Brain pericyte (primary cell): ENCODE measurements around the gene ZNF282.

Experiments used
- DNase-seq: peaks from one replicate; pipeline ENCODE4 v3.0.0-alpha.2; 2012; ENCODE audit warnings: low read depth, low spot score

The ZNF282 gene

DNA sequence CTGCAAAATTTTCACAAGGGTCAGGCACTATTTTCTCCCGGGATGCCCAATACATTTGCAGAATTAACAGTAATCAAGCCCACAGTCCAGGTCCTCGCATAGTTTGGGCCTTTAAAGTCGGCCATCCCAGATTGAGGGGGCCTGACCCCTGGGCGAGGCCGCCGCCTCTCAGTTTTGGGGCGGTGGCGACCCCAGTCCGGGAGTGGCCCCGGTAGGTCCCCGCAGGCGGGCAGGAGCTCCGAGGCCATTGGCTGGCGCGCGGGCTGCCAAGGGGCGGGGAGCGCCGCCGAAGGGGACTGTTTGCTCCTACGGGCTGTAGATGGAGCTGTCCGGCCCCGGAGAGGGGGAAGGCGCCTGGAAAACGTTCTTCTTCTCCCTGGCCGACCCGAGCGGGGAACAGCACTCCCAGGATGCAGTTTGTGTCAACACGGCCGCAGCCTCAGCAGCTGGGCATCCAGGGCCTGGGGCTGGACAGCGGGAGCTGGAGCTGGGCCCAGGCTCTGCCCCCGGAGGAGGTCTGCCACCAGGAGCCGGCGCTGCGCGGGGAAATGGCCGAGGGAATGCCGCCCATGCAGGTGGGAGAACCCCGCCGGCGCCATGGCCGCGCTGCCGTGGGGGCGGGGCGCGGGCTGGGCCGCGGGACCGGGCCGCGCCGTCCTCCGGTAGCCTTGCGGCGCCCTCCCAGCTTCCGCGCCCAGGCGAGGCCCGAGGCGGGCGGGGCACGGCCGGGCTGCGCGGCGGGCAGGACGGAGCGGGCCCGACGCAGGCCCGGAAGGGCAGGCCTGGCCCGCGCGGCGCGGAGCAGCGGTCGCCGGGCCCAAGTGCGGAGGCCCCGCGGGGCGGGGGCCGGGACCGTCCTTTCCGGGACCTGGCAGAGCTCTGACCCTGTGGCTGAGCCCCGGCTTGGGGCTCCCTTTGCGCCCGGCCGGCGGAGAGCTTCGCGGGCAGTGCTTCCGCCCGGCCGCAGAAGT lies at the start of gene ZNF282:
TSS of gene ZNF282 (plus strand) at position 367 of the 971 bp plus-strand sequence. CDS start at position 411, 44 bp downstream.
- DNase-seq = peak; percentile 88

DNA sequence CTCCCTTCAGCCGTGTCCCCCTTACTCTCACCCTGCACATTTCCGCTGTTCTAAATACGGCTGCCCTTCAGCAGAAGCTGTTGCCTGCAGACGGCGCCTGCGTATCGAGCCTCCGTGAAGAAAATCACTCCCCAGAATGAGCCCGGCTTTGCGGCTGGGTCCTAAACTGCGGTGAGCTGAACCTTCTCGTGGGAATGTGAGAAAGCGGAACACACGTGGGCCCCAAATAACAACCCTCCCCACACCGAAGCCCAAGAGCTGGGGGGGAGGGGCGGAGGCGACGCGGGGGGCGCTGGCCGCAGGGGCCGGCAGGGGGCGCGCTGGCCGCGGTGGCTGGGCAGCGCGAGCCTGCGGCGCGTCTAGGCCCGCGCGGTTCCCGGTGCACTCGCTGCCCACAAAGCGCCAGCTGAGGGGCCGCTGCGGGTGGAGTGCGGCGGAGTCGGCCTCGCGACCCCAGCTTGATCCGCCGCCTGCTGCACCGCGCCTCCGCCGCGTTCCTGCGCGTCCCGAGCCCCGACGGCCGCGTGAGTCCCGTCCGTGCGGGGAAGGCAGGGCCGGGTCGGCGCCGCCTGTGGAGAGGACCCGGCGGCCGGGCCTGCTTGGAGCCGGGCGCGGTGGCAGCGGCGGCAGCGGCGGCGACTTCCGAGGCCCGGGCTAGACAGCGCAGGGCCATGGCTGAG lies 48.1 kb upstream of the ZNF282 start, which contains the start of gene ZNF398:
TSS of gene ZNF398 (plus strand) at position 382 of the 680 bp plus-strand sequence. CDS start at position 672, 290 bp downstream.
- peak; percentile 31 for DNase-seq

DNA sequence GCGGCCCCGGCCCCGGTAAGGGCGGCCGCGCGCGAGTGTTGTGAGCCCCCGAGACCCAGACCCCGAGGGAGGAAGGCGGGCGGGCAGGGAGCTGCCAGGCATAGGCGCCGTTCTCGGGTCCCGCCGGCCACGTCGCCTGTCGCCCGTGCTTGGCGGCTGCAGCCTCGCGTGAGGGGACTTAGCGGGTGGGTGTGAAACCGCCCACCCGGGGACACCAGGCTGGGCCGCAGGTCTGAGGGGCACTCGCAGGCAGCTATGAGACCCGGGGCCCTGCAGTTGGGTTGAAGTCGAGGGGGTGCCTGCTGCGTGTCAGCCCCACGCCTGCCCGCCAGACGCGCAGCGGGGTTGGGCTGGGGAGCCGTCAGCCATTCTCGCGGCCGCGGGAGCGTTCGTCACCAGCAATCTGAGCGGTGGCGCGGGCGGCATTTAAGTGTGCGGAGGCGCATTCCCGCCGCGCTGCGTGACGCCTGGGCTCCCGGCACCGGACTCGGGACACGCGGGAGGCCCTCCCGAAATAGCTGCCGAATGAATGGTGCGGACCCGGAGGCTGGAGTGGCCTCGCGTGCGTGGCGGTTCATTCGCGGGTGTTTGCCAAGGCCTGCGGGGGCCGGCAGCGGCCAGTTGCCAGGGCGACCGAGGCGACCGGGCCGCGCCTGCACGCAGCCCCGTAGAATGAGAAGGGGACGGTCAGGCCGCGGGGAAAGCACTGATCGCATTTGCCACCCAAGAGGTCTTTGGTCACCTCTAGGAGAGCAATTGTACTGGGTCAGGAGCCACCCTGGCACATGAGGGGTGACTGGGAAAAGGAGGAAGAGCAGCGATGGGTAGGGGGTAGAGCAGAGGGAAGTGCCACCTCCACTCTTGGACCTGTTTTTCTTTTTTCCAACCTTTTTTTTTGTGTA lies 47.3 kb upstream of the ZNF282 start:
- DNase-seq = no peak

DNA sequence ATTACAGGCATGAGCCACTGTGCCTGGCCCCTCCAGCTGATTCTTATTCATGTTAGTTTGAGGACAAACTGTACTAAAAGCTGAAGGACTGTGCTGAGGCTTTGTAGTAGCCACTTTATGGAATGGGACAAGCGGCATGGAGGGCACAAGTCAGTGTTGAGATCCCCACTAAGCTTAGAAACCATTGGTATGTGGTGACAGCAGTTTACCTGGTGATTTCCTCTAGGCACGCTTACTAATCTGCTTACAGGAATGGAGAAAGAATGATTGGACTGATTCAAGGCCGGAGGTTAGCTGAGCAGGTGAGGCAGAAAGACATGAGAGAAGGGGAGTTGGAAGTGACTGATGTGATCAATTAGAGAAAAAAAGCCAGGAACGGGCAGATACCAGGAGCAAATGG lies 44.4 kb upstream of the ZNF282 start:
- no peak for DNase-seq

DNA sequence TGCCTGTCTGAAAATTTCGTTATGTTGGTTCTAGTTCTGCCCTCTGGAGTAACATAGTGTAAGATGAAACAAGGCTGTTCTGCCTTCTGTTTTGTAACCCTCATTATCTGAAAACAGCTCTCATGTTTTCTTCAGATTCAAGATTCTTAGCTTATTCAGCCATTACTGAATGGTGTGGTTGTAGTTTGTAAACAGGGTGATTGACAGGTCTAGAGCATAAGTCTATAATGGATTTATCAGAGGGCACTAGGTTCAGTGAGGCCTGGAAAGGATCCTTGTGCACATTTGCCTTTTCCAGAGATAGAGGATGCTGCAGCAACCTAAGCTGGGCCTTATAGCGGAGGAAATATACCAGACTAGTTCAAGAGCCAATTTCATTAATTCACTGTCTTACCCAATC lies 42.0 kb upstream of the ZNF282 start:
- no peak for DNase-seq

DNA sequence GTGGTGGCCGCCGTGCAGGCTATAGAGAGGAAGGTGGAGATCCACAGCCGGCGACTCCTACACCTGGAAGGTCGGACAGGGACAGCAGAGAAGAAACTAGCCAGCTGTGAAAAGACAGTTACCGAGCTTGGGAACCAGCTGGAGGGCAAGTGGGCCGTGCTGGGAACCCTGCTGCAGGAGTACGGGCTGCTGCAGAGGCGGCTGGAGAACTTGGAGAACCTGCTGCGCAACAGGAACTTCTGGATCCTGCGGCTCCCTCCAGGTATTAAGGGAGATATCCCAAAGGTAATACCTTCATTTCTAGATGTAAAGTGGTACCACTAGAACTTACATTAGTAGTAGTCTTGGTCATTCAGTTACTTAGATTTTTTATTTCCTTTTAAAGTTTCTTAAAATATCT lies 41.3 kb upstream of the ZNF282 start:
- no peak for DNase-seq

DNA sequence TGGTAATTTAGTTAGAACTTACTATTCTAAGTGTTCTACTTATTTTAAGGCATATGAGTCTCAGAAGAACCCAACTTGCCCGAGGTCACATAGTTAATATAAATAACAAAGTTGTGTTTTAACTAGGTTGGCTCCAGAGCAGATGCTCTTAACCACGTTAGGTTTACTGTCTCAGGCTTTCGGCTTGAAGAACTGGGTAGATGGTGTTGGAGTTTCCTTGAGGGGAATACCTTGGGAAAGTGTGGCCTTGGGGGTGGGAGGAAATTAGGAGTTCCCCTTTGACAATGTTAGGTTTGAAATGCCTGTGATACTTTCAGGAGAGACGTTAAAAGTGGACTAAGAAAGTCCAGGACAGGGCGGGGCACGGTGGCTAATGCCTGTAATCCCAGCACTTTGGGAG lies 38.4 kb upstream of the ZNF282 start:
- no peak for DNase-seq

DNA sequence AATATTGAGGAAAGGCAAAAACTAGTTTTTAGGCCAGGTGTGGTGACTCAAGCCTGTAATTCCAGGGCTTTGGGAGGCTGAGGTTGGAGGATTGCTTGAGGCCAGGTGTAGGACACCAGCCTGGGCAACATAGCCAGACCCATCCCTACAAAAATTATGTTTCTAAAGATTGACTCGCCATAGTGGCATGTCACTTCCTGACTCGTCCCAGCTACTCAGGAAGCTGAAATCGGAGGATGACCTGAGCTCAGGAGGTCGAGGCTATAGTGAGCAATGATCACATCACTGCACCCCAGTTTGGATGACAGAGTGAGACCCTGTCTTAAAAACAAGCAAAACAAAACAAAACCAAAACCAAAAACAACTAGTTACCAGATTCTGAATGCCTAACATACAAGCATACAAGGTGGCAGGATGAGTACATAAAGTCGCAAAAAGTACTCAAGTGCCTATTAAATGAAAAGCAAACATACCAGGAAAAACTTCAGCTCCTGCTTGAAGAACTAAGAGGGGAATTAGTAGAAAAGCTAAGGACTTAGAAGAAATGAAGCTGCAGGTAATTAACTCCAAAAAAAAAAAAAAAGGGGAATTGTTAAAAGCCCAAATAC lies 34.0 kb upstream of the ZNF282 start:
- DNase-seq = no peak

DNA sequence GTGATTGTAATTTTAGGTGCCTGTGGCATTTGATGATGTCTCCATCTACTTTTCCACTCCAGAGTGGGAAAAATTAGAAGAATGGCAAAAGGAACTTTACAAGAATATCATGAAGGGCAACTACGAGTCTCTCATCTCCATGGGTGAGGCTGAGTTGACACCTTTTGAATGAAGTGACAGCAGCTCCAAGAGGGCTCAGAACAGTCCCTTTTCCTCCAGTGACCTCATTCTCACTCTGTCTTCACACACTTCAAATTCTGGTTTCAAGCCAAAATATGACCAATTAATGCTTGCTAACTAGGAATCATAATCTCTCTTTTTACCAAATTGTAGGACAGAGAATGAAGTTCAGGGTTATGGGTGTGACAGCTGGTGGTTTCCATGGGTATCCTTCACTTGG lies 29.2 kb upstream of the ZNF282 start:
- DNase-seq = no peak

DNA sequence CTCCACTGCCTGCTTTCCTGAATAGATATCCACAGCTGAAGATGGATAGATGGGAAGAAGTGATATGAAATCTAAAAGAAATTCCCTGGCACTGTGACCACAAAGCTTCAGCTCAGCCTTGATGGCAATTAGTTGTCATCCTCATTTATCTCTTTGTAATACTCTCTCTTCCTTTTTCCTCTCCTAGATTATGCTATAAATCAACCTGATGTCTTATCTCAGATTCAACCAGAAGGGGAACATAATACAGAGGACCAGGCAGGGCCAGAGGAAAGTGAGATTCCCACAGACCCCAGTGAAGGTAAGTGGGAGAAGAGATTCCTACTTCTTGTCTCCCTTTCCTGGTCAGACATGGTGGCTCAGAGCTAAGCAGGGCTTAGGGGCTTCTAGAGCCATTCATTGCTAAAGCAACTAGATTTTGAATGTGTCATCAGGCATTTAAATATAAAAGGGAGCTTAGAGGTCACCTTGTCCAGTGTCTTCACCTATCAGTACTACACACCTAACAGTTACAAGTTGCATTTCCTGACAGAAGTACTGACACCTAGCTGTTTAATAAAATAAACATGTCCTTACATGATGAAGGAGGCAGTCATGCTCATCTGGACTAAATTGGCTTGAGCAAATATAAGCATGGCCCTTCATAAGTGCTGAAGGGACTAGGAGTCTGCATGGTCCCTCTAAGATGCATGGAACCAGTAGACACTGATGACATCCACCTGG lies 28.6 kb upstream of the ZNF282 start:
- no peak for DNase-seq

DNA sequence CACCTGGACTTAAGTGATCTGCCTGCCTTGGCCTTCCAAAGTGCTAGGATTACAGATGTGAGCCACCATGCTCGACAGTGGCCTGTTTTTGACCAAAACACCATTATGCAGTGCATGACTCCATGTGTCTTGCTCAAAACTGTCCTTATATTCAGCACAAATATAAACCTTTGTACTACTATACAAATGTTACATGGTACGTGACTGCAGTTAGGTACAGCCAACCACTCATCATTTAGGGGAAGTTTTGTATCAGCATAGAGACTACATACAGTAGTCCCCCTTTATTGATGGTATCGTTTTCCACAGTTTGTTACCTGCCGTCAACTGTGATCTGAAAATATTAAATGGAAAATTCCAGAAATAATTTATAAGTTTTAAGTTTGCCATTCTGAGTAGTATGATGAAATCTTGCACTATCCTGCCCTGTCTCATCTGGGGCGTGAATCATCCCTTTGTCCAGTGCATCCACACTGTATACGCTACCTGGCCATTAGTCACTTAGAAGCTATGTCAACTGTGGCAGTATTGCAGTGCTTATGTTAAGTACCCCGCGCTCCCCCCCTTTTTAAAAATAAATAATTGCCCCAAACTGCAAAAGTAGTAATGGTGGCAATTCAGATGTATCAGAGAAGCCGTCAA lies 23.3 kb upstream of the ZNF282 start:
- DNase-seq = no peak

DNA sequence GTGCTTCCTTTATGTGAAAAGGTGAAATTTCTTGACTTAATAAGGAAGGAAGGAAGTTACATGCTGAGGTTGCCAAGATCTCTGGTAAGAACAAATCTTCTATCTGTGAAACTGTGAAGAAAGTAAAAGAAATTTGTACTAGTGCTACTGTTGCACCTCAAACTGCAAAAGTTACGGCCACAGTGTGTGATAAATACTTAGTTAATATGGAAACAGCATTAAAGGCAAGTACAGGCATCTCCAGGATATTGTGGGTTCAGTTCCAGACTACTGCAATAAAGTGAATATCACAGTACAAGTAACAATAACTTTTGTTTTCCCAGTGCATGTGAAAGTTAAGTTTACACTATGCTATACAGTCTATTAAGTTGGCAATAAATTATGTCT lies 22.8 kb upstream of the ZNF282 start:
- no peak for DNase-seq

DNA sequence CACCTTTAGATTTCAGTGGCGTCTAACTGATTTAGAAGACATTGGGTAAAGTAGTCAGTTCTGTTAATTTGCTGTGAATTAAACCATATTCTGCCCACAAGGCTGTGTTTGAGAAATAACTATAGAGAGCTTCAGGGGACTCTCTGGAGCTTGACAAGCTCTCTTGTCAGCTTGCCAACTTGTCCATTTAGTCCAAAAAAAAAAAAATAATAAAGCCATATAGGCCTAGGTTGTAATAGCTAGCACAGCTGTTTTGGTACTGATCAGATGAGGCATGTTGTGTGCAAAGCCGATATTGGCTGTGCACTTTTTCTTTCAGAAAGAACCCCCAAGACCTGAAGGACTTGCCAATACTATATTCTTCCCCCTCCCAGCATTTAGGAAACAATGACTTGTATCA lies 20.2 kb upstream of the ZNF282 start:
- no peak for DNase-seq

DNA sequence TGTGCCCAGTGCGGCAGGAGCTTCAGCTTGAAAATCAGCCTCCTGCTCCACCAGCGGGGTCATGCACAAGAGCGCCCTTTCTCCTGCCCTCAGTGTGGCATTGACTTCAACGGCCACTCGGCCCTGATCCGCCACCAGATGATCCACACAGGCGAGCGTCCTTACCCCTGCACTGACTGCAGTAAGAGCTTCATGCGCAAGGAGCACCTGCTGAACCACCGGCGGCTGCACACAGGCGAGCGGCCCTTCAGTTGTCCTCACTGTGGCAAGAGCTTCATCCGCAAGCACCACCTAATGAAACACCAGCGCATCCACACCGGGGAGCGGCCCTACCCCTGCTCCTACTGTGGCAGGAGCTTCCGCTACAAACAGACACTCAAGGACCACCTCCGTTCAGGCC lies 16.1 kb upstream of the ZNF282 start:
- DNase-seq = no peak

DNA sequence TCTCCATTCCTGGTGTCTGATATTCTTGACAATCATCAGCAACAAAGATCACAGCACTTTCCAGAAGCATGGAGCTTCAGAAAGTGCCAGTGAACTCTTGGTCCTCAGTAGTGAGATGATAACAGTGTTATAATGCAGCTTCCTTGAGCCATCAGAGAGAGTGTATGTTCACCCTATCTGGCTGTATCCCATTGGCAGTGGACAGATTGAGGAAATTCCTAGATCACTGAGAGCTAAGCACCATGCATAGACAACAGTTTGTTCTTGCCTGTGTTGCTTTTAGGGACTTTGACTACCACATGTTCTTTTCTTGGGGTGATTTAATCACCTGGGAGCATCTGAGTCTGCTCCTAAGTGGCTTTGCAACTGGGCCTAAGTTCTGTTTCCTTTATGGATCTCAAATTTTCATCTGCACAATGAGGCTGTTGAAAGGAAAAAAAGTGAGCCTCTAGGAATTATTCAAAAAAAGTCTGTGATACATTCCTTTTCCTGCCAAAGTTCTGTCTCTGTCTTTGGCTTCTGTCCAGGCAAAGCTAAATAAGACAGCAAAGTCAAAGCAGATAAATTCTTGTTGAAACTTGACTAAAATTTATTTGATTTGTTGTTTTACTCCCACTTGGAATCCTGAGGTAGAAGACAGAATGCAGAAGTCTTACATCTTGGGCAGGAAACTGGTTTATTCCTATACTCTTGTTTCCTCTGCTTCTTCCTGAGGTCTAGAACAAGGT lies 14.5 kb upstream of the ZNF282 start:
- DNase-seq = no peak

DNA sequence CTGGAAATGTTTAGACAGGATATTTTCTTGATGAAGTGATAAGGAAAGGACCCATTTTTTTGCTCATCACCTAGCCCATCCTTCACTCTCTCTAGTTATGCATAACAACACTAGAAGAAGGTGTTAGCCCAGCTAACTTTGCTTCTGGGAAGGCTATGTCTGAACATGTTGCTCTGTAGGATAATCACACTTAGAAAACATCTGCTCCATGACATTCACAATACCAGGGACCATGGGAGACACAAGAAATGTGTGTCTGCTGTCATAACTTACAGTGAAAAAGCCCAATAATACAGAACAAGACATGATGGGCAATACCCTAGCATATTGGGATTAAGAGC lies 13.9 kb upstream of the ZNF282 start:
- no peak for DNase-seq

DNA sequence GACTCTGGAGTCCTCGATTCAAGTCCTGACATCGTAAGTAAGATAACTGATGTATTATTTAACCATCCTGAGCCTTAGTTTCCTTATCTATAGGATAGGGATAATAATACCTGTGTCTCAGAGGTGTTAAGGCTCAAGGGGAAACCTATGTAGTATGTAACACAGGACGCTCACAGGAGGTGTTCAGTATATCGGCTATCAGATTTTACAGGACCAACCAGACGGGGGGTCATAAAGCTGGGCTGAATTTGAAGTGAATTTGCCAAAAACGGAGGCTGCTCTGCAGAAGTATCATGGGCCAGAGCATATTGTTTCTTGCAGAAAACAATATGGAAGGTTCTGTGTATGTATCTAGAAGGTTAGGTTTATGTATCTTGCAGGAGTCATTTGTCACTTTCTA lies 11.1 kb upstream of the ZNF282 start:
- no peak for DNase-seq

DNA sequence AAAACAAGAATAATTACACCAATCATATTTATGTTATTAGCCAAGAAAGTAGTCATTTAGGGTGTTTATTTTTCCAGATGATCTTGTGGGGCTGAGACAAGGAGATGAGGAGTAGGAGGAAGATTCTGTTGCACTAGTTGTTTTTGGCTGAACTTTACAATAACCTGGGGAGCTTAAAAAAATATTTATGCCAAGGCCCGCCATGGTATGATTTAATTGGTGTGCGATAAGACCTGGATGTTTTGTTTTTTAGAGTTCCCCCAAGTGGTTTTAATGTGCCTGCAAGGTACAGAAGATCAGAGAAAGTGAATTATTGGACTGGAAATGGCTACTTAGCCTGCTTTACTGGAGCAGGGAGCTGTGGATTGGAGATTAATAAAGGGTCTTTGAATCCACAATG lies 7.1 kb upstream of the ZNF282 start:
- no peak for DNase-seq

DNA sequence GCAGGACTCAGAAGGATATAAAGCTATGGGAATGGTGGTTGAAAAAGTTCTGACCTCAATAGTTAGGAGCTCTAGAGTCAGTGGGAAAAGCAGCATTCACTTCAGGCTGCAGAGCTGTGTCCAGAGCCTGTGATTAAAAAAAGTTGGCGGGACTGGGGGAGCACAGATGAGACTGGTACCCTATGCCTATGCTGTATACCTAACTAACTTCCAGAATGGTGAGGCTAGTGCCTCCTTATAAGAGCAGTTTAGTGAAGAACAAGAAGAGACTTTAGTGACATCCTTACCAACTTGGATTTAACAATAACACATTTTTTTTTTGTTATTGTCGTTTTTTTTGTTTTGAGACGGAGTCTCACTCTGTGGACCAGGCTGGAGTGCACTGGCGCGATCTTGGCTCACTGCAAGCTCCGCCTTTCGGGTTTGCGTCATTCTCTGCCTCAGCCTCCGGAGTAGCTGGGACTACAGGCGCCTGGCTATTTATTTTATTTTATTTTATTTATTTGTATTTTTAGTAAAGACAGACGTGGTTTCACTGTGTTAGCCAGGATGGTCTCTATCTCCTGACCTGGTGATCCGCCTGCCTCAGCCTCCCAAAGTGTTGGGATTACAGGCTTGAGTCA lies 6.6 kb upstream of the ZNF282 start:
- no peak for DNase-seq
